LoVo (cell line): ENCODE results near the gene HARS1.
A peak's percentile ranks its signal among the peaks of the same experiment; 100 is the strongest.
"Not testable (repeated sequence)": the region's sequence is repeated elsewhere in the genome, so short reads cannot be mapped to it uniquely, and the experiment has no call there.

Source experiments
- DNase-seq: peaks from one replicate; pipeline ENCODE4 v3.0.0-alpha.2; 2016; ENCODE audit warnings: low spot score

The HARS1 gene, protein sequence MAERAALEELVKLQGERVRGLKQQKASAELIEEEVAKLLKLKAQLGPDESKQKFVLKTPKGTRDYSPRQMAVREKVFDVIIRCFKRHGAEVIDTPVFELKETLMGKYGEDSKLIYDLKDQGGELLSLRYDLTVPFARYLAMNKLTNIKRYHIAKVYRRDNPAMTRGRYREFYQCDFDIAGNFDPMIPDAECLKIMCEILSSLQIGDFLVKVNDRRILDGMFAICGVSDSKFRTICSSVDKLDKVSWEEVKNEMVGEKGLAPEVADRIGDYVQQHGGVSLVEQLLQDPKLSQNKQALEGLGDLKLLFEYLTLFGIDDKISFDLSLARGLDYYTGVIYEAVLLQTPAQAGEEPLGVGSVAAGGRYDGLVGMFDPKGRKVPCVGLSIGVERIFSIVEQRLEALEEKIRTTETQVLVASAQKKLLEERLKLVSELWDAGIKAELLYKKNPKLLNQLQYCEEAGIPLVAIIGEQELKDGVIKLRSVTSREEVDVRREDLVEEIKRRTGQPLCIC

DNA sequence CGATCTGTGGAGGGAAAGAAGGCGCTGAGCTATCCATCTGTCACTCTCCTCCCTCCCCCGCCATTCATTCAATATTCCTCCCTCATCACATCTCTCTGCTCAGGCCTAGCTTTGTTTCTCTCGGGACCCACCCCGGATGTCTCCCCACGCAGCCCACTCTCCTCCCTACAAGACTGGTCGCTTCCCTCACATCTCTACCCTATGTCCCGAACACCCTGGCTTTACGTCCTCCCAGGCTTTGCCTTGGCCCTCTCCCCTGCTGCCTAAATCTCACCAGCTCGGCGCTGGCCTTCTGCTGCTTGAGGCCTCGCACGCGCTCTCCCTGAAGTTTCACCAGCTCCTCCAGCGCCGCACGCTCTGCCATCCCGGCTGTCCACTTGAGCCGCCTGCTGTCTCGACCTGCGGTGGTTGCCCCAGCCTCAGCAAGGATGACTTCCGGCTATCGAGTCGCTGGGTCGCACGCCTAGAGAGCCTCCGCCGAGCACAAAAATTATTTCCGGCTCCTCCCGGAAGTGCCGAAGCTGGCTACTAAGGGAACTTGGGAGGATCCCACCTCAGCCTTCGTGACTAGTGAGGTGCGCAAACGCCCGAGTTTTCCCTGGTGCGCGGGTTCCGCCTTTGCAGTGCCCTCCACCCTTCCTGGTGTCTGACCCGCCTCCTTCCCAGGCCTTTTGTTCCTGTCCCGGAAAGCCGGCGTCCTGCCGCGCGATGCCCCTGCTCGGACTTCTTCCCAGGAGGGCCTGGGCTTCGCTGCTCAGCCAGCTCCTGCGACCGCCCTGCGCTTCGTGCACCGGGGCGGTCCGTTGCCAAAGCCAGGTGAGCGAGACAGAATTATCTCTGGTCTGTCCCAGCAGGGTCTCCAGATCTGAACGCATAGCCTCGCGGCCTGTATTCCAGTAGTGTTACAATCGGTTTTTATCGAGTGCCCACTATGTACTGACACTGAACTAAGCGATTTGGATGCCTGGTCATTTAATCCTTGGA is at the start of gene HARS1, which contains the start of gene HARS2:
TSS of gene HARS1 (minus strand) at position 430 of the 984 bp plus-strand sequence. CDS start at position 364, 66 bp downstream.
TSS of gene HARS2 (plus strand) at position 515 of the 984 bp plus-strand sequence. CDS start at position 709, 194 bp downstream.
- DNase-seq: peak; percentile 98

DNA sequence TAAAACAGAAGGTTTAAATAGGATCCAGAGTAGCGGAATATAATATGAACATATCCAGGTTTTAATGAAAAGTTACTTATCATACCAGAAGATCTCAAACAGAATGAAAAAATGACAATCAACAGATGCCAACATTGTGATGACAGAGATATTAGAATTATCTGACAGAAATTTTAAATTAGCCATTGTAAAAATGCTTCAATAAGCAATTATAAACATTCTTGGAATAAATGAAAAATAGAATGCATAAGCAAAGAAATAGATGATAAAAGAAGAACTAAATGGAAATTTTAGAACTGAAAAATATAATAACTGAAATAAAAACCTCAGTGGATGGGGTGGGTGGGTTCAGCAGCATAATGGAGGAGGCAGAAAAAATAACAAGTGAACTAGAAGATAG is 46.3 kb upstream of the HARS1 start:
- DNase-seq: no peak

GRCh38 chr5:140734354-140734753 is 43.2 kb upstream of the HARS1 start:
- no peak for DNase-seq

GRCh38 chr5:140733098-140733497 is 41.9 kb upstream of the HARS1 start:
- DNase-seq: no peak

DNA sequence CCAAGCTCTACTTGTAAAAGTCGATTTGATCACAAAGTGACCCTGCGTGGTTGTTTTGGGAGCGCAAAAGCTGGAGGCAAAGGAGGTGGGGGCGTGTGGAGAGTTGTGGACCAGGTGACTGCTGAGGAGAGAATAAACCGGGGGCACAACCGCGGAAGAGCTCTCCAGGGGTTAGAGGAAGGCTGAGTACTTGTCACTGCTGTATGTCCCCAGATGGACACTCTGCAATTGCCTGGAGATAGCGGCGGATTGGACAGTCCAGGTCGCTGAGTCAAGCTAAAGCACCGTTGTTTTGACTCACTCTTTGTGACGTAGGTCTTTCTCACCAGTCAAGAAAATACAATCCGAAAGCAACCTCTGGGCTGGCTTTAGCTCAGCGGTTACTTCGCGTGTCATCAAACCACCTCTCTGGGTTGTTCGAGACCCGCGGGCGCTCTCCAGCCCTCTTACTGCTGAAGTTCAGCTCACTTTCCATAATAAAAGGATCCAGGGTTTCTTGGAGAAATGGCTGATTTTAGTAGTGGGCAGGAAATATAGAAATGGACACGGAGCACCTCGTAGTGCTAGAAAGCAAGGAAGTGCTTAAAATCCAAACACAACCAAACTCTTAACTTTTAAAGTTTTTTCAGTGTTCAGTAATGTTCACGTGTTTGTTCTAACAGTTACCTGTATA is 34.8 kb upstream of the HARS1 start:
- peak; percentile 86 for DNase-seq

- not testable (repeated sequence) for DNase-seq
Observed at GRCh38 chr5:140721395-140721794, 30.2 kb upstream of the HARS1 start.

GRCh38 chr5:140720738-140721137 is 29.6 kb upstream of the HARS1 start:
- DNase-seq: not testable (repeated sequence)

DNA sequence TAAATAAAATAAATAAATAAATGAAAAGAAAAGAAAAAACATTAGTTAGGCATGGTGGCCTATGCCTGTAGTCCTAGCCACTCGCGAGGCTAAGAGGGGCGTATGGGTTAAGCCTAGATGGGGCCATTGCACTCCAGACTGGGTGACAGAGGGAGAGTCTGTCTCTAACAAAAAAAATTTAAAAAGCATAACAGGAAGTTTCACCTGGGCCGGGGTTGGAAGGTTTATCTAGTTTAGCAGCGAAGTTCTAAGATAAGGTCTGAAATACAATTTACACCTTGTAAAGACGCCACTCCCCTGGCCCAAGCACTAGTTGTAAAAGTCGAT is 27.1 kb upstream of the HARS1 start:
- no peak for DNase-seq

DNA sequence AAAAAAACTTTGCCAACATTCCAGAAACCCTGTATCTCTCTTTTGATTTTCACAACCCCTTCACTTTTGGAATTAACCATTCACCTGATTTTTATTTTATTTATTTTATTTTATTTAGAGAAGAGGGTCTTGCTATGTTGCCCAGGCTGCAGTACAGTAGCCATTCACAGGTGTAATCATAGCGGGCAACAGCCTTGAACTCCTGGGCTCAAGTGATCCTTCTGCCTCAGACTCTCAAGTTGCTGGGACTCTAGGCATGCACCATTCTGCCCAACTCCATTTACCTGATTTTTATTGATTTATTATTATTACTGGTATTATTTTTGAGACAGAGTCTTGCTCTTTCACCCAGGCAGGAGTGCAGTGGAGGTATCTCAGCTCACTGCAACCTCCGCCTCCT is 25.1 kb upstream of the HARS1 start:
- DNase-seq: not testable (repeated sequence)

- no peak for DNase-seq
Observed at GRCh38 chr5:140713562-140714094, 22.5 kb upstream of the HARS1 start.

DNA sequence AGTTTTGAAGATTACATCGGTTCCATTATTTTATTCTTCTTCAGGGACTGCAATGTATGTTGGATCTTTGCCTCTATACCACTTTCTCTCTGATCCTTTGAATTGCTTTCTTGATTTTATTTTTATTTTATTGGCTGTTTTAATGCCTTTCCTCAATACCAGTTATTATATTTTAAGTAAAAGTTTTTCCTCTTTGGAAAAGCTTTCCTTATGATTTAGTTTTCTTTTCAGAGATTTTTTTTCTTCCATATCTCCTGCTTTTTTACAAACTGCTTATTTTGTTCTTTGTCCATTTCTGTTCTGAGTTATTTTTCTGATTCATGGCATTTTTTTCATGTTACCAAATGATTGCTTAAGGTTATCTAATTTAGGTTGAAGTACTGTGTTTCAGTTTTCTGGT is 20.6 kb upstream of the HARS1 start:
- DNase-seq: no peak

DNA sequence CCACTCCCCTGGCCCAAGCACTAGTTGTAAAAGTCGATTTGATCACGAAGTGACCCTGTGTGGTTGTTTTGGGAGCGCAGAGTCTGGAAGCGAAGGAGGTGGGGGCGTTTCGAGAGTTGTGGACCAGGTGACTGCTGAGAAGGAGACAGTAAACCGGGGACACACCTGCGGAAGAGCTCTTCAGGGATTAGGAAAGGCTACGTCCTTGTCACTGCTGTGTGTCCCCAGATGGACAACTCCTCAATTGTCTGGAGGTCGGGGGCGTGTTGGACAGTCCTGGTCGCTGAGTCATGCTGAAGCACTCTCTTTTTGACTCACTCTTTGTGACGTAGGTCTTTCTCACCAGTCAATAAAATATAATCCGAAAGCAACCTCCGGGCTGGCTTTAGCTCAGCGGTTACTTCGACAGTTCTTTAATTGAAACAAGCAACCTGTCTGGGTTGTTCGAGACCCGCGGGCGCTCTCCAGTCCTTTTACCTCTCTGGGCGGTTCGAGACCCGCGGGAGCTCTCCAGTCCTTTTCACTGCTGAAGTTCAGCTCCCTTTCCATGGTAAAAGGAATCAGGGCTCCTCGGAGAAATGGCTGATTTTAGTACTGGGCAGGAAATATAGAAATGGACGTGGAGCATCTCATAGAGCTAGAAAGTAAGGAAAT is 19.9 kb upstream of the HARS1 start:
- peak; percentile 96 for DNase-seq

- not testable (repeated sequence) for DNase-seq
Observed at GRCh38 chr5:140708787-140709186, 17.6 kb upstream of the HARS1 start.

DNA sequence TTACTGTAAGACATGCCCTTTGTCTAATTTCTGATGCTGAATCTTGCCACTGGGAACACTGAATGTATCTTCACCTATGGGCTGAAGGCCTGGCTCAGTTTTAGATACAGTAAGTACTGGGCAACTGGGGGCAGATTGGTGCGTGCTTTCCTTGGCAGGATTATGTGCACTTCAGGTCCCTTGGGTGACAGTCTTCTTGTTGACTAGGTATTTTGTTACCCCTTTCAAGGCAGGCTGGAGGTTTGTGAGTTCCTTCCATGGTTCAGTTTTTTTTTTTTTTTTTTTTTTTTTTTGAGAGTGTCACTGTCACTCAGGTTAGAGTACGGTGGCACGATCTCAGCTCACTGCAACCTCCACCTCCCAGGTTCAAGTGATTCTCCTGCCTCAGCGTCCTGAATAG is 16.6 kb upstream of the HARS1 start:
- DNase-seq: no peak

- DNase-seq: peak; percentile 99
Observed at GRCh38 chr5:140700177-140701144, 9.3 kb upstream of the HARS1 start, which contains the start of gene ZMAT2. TSS of gene ZMAT2 (plus strand) at chr5:140700447. CDS start at chr5:140700461, 14 bp downstream.

GRCh38 chr5:140696891-140697492 is 5.8 kb upstream of the HARS1 start:
- DNase-seq: no peak

GRCh38 chr5:140694276-140694675 is 3.1 kb upstream of the HARS1 start:
- DNase-seq: no peak

DNA sequence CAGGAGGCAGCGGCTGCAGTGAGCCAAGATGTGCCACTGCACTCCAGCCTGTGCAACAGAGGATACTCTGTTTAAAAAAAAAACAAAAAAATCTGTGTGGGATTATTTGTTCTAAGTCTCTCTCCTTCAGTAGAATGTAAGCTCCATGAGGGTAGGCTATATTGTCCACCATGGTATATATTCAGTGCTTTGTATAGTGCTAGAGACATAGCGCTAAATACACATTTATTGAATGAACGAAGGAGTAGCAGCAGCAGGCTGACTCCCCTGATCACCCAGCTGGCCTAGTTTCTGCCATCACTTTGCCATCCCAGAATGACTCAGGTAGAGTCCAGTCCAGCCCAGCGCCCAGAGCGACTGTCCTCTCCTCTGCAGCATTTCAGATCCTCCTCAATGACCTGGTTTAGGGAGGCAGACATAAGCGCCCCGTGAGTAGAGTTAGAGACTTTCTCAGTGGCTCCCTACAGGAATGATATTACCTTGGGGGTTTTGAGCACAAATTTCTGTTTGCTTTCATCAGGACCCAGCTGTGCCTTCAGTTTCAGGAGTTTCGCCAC is 716 bp downstream of the HARS1 start:
- DNase-seq: no peak

GRCh38 chr5:140678993-140679392 is 12.2 kb downstream of the HARS1 start:
- no peak for DNase-seq
